Vagina (tissue), 2 donors: ENCODE results near the gene C10orf105. TPM values are rescaled to one million over a fixed set of nuclear protein-coding genes. Genes with fewer than 3 reads are reported as not detected.

ENCODE experiments used
- DNase-seq, 2 donors: peaks; one replicate each; pipeline ENCODE4 v3.0.0-alpha.2; 2017; ENCODE audit errors: extremely low spot score in 2 of 2
- H3K27ac ChIP-seq: fragments of 200-600 bp; sonication (generic); one replicate; pipeline ENCODE4 v1.5.1; 2019
- H3K27me3 ChIP-seq: fragments of 200-600 bp; sonication (generic); one replicate; pipeline ENCODE4 v1.5.1; 2019
- H3K36me3 ChIP-seq, 2 donors: fragments of 200-600 bp; sonication (generic); one replicate each; pipeline ENCODE4 v1.5.1; 2017 to 2019
- H3K4me1 ChIP-seq: fragments of 200-600 bp; sonication (generic); one replicate; pipeline ENCODE4 v1.5.1; 2019
- H3K4me3 ChIP-seq, 2 donors: fragments of 200-600 bp; sonication (generic); 1 replicate in 1 of 2; 2 replicates in 1 of 2; pipeline ENCODE4 v1.5.1; 2016 to 2019
- H3K9me3 ChIP-seq: fragments of 200-600 bp; sonication (generic); one replicate; pipeline ENCODE4 v1.5.1; 2019
- CTCF ChIP-seq, 3 experiments: fragments of 450-650 bp in 2 of 3; fragments of 200-600 bp in 1 of 3; sonication (generic) in 1 of 3; IDR thresholded peaks; one replicate each; pipeline ENCODE4 v1.5.1; 2017 to 2019; ENCODE audit warnings: antibody characterized with exemption in 3 of 3, mild to moderate bottlenecking in 2 of 3, moderate library complexity in 2 of 3
- POLR2A ChIP-seq, 2 donors: fragments of 450-650 bp; IDR thresholded peaks; one replicate each; pipeline ENCODE4 v1.6.1; 2017; ENCODE audit warnings: antibody characterized with exemption in 2 of 2, mild to moderate bottlenecking in 2 of 2, moderate library complexity in 2 of 2
- POLR2AphosphoS5 ChIP-seq, 2 donors: sonication (generic); formaldehyde crosslinking; IDR thresholded peaks; one replicate each; pipeline ENCODE4 v1.9.0; 2017; ENCODE audit warnings: antibody characterized with exemption in 2 of 2, mild to moderate bottlenecking in 2 of 2, low read depth in 1 of 2; ENCODE audit not compliant: insufficient read depth in 1 of 2
- intact Hi-C: fragments of 100-400 bp; cut with DNase I; formaldehyde crosslinking; loops from one replicate; pipeline ENCODE4 v1.15.1; 2023
- total RNA-seq: library from RNA; depleted of rRNA; stranded (reverse); fragments of >200 nt; gene quantifications from one replicate; pipeline ENCODE4 v1.2.3, GENCODE V29; 2016

Gene C10orf105
- total RNA-seq, 1 donor from 2014 or later = 0.49 TPM

GRCh38 chr10:71717056-71717455, 2.5 kb downstream of the C10orf105 start:
- intact Hi-C loops = no loop called here
- H3K4me1 ChIP-seq = peaks cover 66% of the 10 kb centered on the region
- DNase-seq = no peak
- no peaks in the 10 kb centered on the region for H3K27me3 ChIP-seq
- no peak overlapping the region for H3K4me3 ChIP-seq
- H3K36me3 ChIP-seq = no peaks in the 10 kb centered on the region
- H3K9me3 ChIP-seq = no peaks in the 10 kb centered on the region
- H3K27ac ChIP-seq = no peak overlapping the region
- TF ChIP-seq CTCF (IDR thresholded peaks at IDR 0.05) = no peak
- no peak for TF ChIP-seq POLR2AphosphoS5 (IDR thresholded peaks at IDR 0.05; ENCODE audit: insufficient read depth in 1 of 2, low read depth in 1 of 2)

GRCh38 chr10:71716426-71716825, 3.2 kb downstream of the C10orf105 start:
- H3K36me3 ChIP-seq = no peaks in the 10 kb centered on the region
- intact Hi-C loops = no loop called here
- peaks cover 66% of the 10 kb centered on the region for H3K4me1 ChIP-seq
- peak overlapping the region; percentile 95 for H3K27ac ChIP-seq
- no peaks in the 10 kb centered on the region for H3K9me3 ChIP-seq
- no peak for TF ChIP-seq CTCF (IDR thresholded peaks at IDR 0.05)
- no peak for TF ChIP-seq POLR2A (IDR thresholded peaks at IDR 0.05)
- TF ChIP-seq POLR2AphosphoS5 (IDR thresholded peaks at IDR 0.05; ENCODE audit: insufficient read depth in 1 of 2, low read depth in 1 of 2) = no peak
- no peaks in the 10 kb centered on the region for H3K27me3 ChIP-seq
- no peak overlapping the region for H3K4me3 ChIP-seq
- no peak for DNase-seq

GRCh38 chr10:71715860-71716259, 3.7 kb downstream of the C10orf105 start:
- TF ChIP-seq POLR2A (IDR thresholded peaks at IDR 0.05) (no peak), CTCF (IDR thresholded peaks at IDR 0.05) (no peak), POLR2AphosphoS5 (IDR thresholded peaks at IDR 0.05; ENCODE audit: insufficient read depth in 1 of 2, low read depth in 1 of 2) (no peak)
- H3K27ac ChIP-seq = peak overlapping the region; percentile 95
- DNase-seq = no peak
- no peaks in the 10 kb centered on the region for H3K27me3 ChIP-seq
- no peak overlapping the region for H3K4me3 ChIP-seq
- no peaks in the 10 kb centered on the region for H3K36me3 ChIP-seq
- peaks cover 66% of the 10 kb centered on the region for H3K4me1 ChIP-seq
- no peaks in the 10 kb centered on the region for H3K9me3 ChIP-seq
- intact Hi-C loops = no loop called here

- H3K4me1 ChIP-seq = peaks cover 63% of the 10 kb centered on the region
- TF ChIP-seq POLR2AphosphoS5 (IDR thresholded peaks at IDR 0.05; ENCODE audit: insufficient read depth in 1 of 2, low read depth in 1 of 2) = no peak
- TF ChIP-seq CTCF (IDR thresholded peaks at IDR 0.05) = no peak
- TF ChIP-seq POLR2A (IDR thresholded peaks at IDR 0.05) = no peak
- no peaks in the 10 kb centered on the region for H3K27me3 ChIP-seq
- no peaks in the 10 kb centered on the region for H3K9me3 ChIP-seq
- H3K27ac ChIP-seq = peak overlapping the region; percentile 95
- H3K4me3 ChIP-seq = no peak overlapping the region
- H3K36me3 ChIP-seq = no peaks in the 10 kb centered on the region
- intact Hi-C loops = no loop called here
- no peak for DNase-seq
Measured at GRCh38 chr10:71715026-71715425, 4.6 kb downstream of the C10orf105 start.

GRCh38 chr10:71714592-71714991, 5.0 kb downstream of the C10orf105 start:
- Histone ChIP-seq H3K4me3 (no peak overlapping the region), H3K27me3 (no peaks in the 10 kb centered on the region), H3K27ac (peak overlapping the region; percentile 95), H3K4me1 (peaks cover 60% of the 10 kb centered on the region), H3K36me3 (no peaks in the 10 kb centered on the region), H3K9me3 (no peaks in the 10 kb centered on the region)
- no peak for DNase-seq
- TF ChIP-seq CTCF (IDR thresholded peaks at IDR 0.05) (no peak), POLR2A (IDR thresholded peaks at IDR 0.05) (no peak), POLR2AphosphoS5 (IDR thresholded peaks at IDR 0.05; ENCODE audit: insufficient read depth in 1 of 2, low read depth in 1 of 2) (no peak)
- intact Hi-C loops = loop anchor here (5.0 kb wide), 1 partner anchor 58 kb away; the partner anchor contains the start of gene VSIR
